ENCODE results near the gene MPI.
A peak's percentile ranks its signal among the peaks of the same experiment; 100 is the strongest.
"Not testable (repeated sequence)": the region's sequence is repeated elsewhere in the genome, so short reads cannot be mapped to it uniquely, and the experiment has no call there.

Gene MPI

GRCh38 chr15:74894383-74894782 is 4.5 kb downstream of the MPI start:
- not testable (repeated sequence) for DNase-seq

- no peak for DNase-seq
Observed at GRCh38 chr15:74895830-74896229, 6.0 kb downstream of the MPI start.

GRCh38 chr15:74896316-74896715 is 6.5 kb downstream of the MPI start:
- DNase-seq = no peak

- DNase-seq = no peak
Observed at GRCh38 chr15:74897300-74897701, 7.5 kb downstream of the MPI start.

GRCh38 chr15:74901612-74902063 is 11.8 kb downstream of the MPI start:
- no peak for DNase-seq

- no peak for DNase-seq
Observed at GRCh38 chr15:74902295-74903075, 12.6 kb downstream of the MPI start.

- DNase-seq = no peak
Observed at GRCh38 chr15:74903676-74904075, 13.8 kb downstream of the MPI start.

GRCh38 chr15:74904190-74904805 is 14.5 kb downstream of the MPI start:
- no peak for DNase-seq

- no peak for DNase-seq
Observed at GRCh38 chr15:74906067-74906449, 16.2 kb downstream of the MPI start.

GRCh38 chr15:74906450-74907162 is 16.8 kb downstream of the MPI start, which contains the start of gene FAM219B:
TSS of gene FAM219B (minus strand) at chr15:74906851. CDS start at chr15:74906800, 51 bp downstream.
- DNase-seq = peak; percentile 35

GRCh38 chr15:74907163-74907870 is 17.5 kb downstream of the MPI start:
- no peak for DNase-seq

- no peak for DNase-seq
Observed at GRCh38 chr15:74908635-74909034, 18.8 kb downstream of the MPI start.

GRCh38 chr15:74913041-74913440 is 23.2 kb downstream of the MPI start:
- DNase-seq = no peak

- DNase-seq = not testable (repeated sequence)
Observed at GRCh38 chr15:74913799-74914198, 24.0 kb downstream of the MPI start.

- no peak for DNase-seq
Observed at GRCh38 chr15:74917676-74918075, 27.8 kb downstream of the MPI start.

GRCh38 chr15:74920456-74920855 is 30.6 kb downstream of the MPI start:
- no peak for DNase-seq

- DNase-seq = no peak
Observed at GRCh38 chr15:74924525-74924924, 34.7 kb downstream of the MPI start.

- DNase-seq = no peak
Observed at GRCh38 chr15:74928771-74929198, 38.9 kb downstream of the MPI start.

GRCh38 chr15:74933573-74933972 is 43.7 kb downstream of the MPI start:
- DNase-seq = no peak

GRCh38 chr15:74935193-74935592 is 45.4 kb downstream of the MPI start:
- DNase-seq = not testable (repeated sequence)

GRCh38 chr15:74937272-74937589 is 47.4 kb downstream of the MPI start:
- no peak for DNase-seq

- DNase-seq = peak; percentile 64
Observed at GRCh38 chr15:74937590-74938371, 47.9 kb downstream of the MPI start, which contains the start of gene COX5A. TSS of gene COX5A (minus strand) at chr15:74938073. CDS start at chr15:74938014, 59 bp downstream.
